Testis (tissue), 2 donors: ENCODE results near the gene MEX3C.

ENCODE experiments used
- CTCF ChIP-seq, 3 experiments: fragments of 450-650 bp in 2 of 3; fragments of 200-600 bp in 1 of 3; sonication (generic) in 1 of 3; IDR thresholded peaks; one replicate each; pipeline ENCODE4 v1.5.1; 2016 to 2019; ENCODE audit warnings: antibody characterized with exemption in 3 of 3, mild to moderate bottlenecking in 2 of 3, moderate library complexity in 1 of 3
- POLR2A ChIP-seq: fragments of 450-650 bp; IDR thresholded peaks from one replicate; pipeline ENCODE4 v1.6.1; 2017; ENCODE audit warnings: antibody characterized with exemption, mild to moderate bottlenecking, moderate library complexity

GRCh38 chr18:51197661-51198424 is at the start of gene MEX3C:
- TF ChIP-seq CTCF (IDR thresholded peaks at IDR 0.05) (peak in 1 of 3 experiments; percentile 18), POLR2A (peak; percentile 54)
